Measurements from ENCODE around the gene S100A1. TPM values are rescaled to one million over a fixed set of nuclear protein-coding genes. Genes with fewer than 3 reads are reported as not detected.

S100A1 gene
- total and polyA plus RNA-seq, 9 donors: 3.0 to 9.5 (median 6.0) TPM

DNA sequence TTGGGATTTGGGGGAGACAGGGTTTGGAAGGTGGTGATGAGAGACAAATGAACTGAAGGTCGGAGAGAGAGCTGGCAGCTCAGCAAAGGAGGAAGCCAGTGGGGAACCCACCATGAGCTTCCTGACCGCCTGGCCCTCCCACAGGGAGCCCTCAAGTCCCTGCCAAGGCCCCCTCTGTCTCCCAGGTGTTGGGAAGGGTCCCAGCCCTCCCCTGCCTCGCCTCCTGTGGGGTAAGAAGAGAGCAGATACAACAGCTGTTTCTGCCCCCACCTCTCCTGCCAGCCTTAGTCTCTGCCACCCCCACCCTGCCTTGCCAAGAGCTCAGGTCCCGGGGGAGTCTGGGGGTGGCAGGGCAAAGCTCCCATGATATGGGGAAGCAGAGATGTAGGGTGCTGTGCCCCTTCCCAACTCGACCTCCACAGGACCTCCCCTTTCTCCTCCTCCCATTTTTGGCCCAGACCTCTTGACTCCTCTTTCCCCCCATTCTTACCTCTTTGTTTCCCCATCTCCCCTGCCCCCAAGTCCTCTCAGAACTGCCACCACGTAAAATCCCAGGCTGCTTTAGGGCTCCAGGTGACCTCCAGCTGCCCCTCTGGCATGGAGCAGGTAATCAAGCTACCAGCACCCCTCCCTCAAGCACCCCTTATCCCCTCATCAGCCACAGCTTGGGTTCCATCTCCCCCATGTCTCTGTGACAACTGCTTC is 556 bp downstream of the S100A1 start:
- H3K27me3 ChIP-seq (ENCODE audit: control insufficient read depth, insufficient read depth, low read length): no peaks in the 10 kb centered on the region
- no peak for DNase-seq
- no peaks in the 10 kb centered on the region for H3K9me3 ChIP-seq (replicated peaks; ENCODE audit: control insufficient read depth, low read depth, low read length)
- H3K36me3 ChIP-seq (ENCODE audit: control insufficient read depth, insufficient read depth, low read length): peaks cover 15% of the 10 kb centered on the region
- no peak overlapping the region for H3K4me3 ChIP-seq (ENCODE audit: low read length)
- H3K27ac ChIP-seq (ENCODE audit: low read length): peak overlapping the region; percentile 55
- peaks cover 60% of the 10 kb centered on the region for H3K4me1 ChIP-seq (ENCODE audit: control insufficient read depth, insufficient read depth, low read length)
- WGBS (ENCODE audit: insufficient coverage): 57% methylated on average over 3 of the region's 6 CpGs

DNA sequence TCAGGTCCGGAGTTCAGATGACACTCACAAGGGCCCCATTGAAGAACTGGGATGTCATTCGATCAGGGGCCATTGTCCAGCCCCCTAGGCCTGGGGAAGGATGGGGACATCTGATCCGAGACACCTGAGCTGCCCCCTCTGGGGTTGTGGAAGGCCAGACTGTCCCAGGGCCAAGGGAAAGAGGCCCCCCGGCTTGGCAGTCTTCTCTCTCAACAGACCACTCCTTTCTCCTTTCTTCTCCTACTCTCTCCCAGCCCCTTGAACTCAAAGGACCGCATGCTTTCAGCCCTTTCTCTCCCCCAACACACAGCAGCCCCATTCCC is 1.1 kb downstream of the S100A1 start:
- peaks cover 60% of the 10 kb centered on the region for H3K4me1 ChIP-seq (ENCODE audit: control insufficient read depth, insufficient read depth, low read length)
- H3K27ac ChIP-seq (ENCODE audit: low read length): peak overlapping the region; percentile 55
- no peaks in the 10 kb centered on the region for H3K27me3 ChIP-seq (ENCODE audit: control insufficient read depth, insufficient read depth, low read length)

DNA sequence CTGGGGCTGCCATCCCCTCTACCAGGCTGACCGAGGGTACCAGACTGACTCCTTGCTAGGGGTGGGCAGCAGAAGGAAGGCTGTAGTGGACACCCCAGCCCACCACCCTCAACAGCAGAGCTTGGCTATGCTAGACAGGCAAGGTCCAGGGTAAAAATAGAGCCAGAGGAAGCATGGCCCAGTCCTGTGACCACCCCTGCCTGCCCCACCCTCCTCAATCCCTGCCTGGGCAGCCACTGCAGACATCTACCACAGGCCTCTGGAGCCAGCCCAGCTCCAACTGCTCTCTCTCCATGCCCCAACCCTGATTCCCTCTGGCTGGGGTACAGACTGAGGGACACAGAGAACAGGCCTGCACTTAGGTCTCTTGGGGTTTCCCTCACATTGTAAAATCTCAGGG is 1.7 kb downstream of the S100A1 start:
- H3K9me3 ChIP-seq (replicated peaks; ENCODE audit: control insufficient read depth, low read depth, low read length): no peaks in the 10 kb centered on the region
- DNase-seq: no peak
- WGBS (ENCODE audit: insufficient coverage): 86% methylated on average over 1 of the region's 1 CpG
- H3K27me3 ChIP-seq (ENCODE audit: control insufficient read depth, insufficient read depth, low read length): no peaks in the 10 kb centered on the region
- H3K36me3 ChIP-seq (ENCODE audit: control insufficient read depth, insufficient read depth, low read length): peaks cover 7% of the 10 kb centered on the region
- no peak overlapping the region for H3K4me3 ChIP-seq (ENCODE audit: low read length)
- peaks cover 61% of the 10 kb centered on the region for H3K4me1 ChIP-seq (ENCODE audit: control insufficient read depth, insufficient read depth, low read length)
- peak overlapping the region; percentile 55 for H3K27ac ChIP-seq (ENCODE audit: low read length)

More for the DNA sequence above, 1.1 kb downstream of the S100A1 start:
- WGBS (ENCODE audit: insufficient coverage): 0% methylated on average over 1 of the region's 5 CpGs
- peaks cover 11% of the 10 kb centered on the region for H3K36me3 ChIP-seq (ENCODE audit: control insufficient read depth, insufficient read depth, low read length)
- no peaks in the 10 kb centered on the region for H3K9me3 ChIP-seq (replicated peaks; ENCODE audit: control insufficient read depth, low read depth, low read length)
- DNase-seq: no peak
- H3K4me3 ChIP-seq (ENCODE audit: low read length): no peak overlapping the region

DNA sequence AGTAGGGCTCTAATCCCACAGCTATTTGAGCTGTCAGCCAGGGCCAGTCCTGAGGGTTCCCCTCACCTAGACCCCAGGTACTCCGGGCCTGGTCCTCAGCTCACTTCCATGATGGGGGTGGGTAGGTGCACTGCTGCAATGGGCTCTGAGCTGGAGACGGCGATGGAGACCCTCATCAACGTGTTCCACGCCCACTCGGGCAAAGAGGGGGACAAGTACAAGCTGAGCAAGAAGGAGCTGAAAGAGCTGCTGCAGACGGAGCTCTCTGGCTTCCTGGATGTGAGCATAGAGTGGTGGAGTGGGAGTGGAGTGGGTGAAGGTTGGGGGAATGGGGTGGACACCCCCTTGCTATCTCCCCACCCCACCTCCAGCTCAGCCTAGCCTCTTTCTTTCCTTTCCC is 2.1 kb downstream of the S100A1 start:
- Histone ChIP-seq H3K4me1 (ENCODE audit: control insufficient read depth, insufficient read depth, low read length) (peaks cover 65% of the 10 kb centered on the region), H3K4me3 (ENCODE audit: low read length) (no peak overlapping the region)

DNA sequence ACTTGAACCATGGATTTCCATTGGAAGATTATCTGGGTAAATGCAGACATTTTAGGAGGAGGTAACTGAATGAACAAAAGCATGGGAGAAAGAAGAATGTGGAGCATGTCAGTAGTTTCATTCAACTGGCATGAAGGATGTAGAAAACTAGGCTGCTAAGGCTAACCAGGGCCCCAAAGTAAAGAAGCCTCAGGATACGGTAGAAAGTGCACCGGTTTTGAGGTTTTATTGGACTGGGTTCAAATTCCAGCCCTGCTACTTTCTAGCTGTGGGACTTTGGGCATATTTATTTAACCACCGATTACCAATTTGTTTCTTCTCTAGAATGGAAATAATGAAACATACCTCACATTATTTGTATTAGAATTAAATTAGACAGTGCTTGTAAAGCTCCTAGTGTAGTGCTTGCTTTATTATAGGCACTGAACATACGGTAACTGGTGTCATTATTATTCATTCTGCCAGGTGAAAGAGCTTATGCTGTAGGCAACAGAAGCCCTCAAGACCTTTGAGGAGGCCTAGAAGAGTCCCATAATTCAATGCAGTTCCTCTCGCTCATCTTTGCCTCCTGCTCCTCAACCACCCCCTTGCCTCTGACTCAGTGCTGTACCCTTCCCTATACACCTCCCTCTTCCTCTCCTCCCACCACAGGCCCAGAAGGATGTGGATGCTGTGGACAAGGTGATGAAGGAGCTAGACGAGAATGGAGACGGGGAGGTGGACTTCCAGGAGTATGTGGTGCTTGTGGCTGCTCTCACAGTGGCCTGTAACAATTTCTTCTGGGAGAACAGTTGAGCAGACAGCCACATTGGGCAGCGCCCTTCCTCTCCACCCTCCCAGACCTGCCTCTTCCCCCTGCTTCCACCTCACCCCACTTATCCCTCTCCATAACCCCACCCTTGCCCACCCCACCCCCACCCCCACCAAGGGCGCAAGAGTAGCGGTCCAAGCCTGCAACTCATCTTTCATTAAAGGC is 3.1 kb downstream of the S100A1 start:
- Histone ChIP-seq H3K27me3 (ENCODE audit: control insufficient read depth, insufficient read depth, low read length) (no peaks in the 10 kb centered on the region), H3K4me1 (ENCODE audit: control insufficient read depth, insufficient read depth, low read length) (peaks cover 65% of the 10 kb centered on the region), H3K36me3 (ENCODE audit: control insufficient read depth, insufficient read depth, low read length) (peaks cover 8% of the 10 kb centered on the region), H3K4me3 (ENCODE audit: low read length) (no peak overlapping the region), H3K27ac (ENCODE audit: low read length) (no peak overlapping the region), H3K9me3 (replicated peaks; ENCODE audit: control insufficient read depth, low read depth, low read length) (no peaks in the 10 kb centered on the region)
- 100% methylated on average over 1 of the region's 10 CpGs for WGBS (ENCODE audit: insufficient coverage)
- DNase-seq: no peak

More for the DNA sequence above, 2.1 kb downstream of the S100A1 start:
- WGBS (ENCODE audit: insufficient coverage): 84% methylated on average over 6 of the region's 7 CpGs
- H3K9me3 ChIP-seq (replicated peaks; ENCODE audit: control insufficient read depth, low read depth, low read length): no peaks in the 10 kb centered on the region
- H3K27ac ChIP-seq (ENCODE audit: low read length): peak overlapping the region; percentile 55
- peaks cover 5% of the 10 kb centered on the region for H3K36me3 ChIP-seq (ENCODE audit: control insufficient read depth, insufficient read depth, low read length)
- H3K27me3 ChIP-seq (ENCODE audit: control insufficient read depth, insufficient read depth, low read length): no peaks in the 10 kb centered on the region
- no peak for DNase-seq

DNA sequence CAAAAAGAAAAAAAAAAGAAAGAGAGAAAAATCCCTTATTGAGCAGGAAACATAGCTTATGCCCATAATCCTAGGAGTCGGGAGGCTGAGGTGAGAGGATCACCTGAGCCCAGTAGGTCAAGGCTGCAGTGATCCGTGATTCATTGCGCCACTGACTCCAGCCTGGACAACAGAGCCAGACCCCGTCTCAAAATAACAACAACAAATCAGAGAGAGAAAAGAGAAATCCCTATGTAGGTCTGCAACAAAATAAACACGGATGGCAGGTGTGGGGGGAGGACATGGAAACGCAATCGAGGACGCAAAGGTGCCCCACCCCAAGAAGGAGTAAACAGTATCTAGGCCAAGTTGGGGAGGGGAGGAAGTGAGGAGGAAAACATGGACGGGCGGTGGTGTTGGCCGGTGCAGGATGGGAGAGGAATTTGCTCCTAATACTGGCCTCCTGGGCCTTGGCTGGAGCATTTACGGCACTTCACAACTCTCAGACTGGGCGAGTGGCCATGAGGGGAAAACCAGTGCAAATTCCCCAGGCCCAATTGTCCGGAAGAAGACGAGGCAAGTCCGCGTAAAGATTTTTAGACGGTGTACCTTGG is 5.0 kb downstream of the S100A1 start:
- DNase-seq: peak; percentile 95
- 35% methylated on average over 5 of the region's 18 CpGs for WGBS (ENCODE audit: insufficient coverage)
- peaks cover 51% of the 10 kb centered on the region for H3K4me1 ChIP-seq (ENCODE audit: control insufficient read depth, insufficient read depth, low read length)

DNA sequence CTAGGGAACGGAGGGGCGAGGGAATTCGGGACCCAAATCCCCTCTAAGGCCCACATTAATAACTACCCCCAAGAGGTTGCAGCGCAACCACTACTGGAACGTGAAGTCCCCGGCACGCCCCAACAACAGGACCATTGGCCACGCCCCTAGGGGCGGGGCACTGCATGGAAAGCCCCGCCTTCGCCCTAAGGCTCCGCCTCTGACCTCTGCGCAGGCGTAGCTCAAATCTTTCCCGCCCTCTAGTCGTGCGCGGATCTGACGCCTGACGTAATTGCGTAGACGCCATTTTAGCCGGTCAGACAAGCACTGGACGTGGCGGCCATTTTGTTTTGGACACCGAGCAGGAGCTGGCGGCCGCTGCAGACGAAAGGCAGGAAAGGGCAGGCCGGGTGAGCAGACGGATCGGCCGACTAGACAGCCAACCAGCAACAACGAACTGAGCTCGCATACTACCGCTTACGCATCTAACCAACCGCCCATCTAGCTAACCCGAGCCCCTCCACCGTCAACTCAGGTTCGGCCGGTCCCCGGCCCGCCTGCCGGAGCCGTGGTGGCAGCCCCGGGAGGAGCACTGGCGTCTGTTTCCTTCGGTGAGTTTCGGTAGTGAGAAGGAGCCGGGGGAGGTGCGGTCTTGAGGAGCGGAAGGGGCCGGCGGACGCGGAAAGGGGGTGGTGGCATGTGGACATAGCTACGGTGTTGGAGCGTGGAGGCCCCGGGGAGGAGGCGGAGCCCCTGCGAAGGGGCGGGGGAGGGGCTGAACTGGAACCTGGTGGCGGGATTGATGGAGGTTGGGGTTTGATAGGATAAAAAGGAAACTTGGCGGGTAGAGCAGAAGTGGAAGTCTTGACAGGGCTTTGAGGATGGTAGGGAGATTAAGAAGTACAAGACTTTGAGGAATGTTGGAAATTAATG is 5.8 kb downstream of the S100A1 start, which contains the start of gene CHTOP:
TSS of gene CHTOP (plus strand) at position 313 of the 912 bp plus-strand sequence. CDS start 2,523 bp downstream, outside the sequence.
- under 1% methylated on average over 60 of the region's 65 CpGs for WGBS (ENCODE audit: insufficient coverage)
- H3K4me1 ChIP-seq (ENCODE audit: control insufficient read depth, insufficient read depth, low read length): peaks cover 44% of the 10 kb centered on the region
- H3K36me3 ChIP-seq (ENCODE audit: control insufficient read depth, insufficient read depth, low read length): peaks cover 28% of the 10 kb centered on the region
- DNase-seq: peak; percentile 99
- no peaks in the 10 kb centered on the region for H3K27me3 ChIP-seq (ENCODE audit: control insufficient read depth, insufficient read depth, low read length)
- peak within 1 kb of the TSS; percentile 100 for H3K4me3 ChIP-seq (ENCODE audit: low read length)
- no peaks in the 10 kb centered on the region for H3K9me3 ChIP-seq (replicated peaks; ENCODE audit: control insufficient read depth, low read depth, low read length)
- H3K27ac ChIP-seq (ENCODE audit: low read length): peak within 1 kb of the TSS; percentile 100

More for the DNA sequence above, 5.0 kb downstream of the S100A1 start:
- Histone ChIP-seq H3K9me3 (replicated peaks; ENCODE audit: control insufficient read depth, low read depth, low read length) (no peaks in the 10 kb centered on the region), H3K4me3 (ENCODE audit: low read length) (peak overlapping the region; percentile 100), H3K27ac (ENCODE audit: low read length) (peak overlapping the region; percentile 100), H3K27me3 (ENCODE audit: control insufficient read depth, insufficient read depth, low read length) (no peaks in the 10 kb centered on the region), H3K36me3 (ENCODE audit: control insufficient read depth, insufficient read depth, low read length) (peaks cover 27% of the 10 kb centered on the region)

DNA sequence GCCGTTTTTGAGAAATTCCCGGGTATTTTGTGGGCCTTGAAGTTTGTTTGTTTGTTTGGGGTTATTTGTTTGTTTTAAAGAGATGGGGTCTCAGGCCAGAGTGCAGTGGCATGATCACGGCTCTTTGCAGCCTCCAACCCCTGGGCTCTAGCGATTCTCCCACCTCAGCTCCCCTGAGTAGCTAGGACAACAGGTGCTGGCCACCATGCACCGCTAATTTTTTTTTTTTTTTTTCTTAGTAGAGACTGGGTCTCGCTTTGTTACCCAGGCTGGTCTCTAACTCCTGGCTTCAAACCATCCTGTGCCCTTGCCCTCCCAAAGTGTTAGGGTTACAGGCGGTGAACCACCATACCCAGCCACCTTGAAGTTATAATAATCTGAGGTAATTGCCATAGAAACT is 7.6 kb downstream of the S100A1 start:
- WGBS (ENCODE audit: insufficient coverage): 80% methylated on average over 2 of the region's 7 CpGs
- peaks cover 28% of the 10 kb centered on the region for H3K4me1 ChIP-seq (ENCODE audit: control insufficient read depth, insufficient read depth, low read length)
- peaks cover 46% of the 10 kb centered on the region for H3K36me3 ChIP-seq (ENCODE audit: control insufficient read depth, insufficient read depth, low read length)
- no peak overlapping the region for H3K4me3 ChIP-seq (ENCODE audit: low read length)
- no peaks in the 10 kb centered on the region for H3K9me3 ChIP-seq (replicated peaks; ENCODE audit: control insufficient read depth, low read depth, low read length)
- DNase-seq: no peak
- H3K27me3 ChIP-seq (ENCODE audit: control insufficient read depth, insufficient read depth, low read length): no peaks in the 10 kb centered on the region
- no peak overlapping the region for H3K27ac ChIP-seq (ENCODE audit: low read length)

DNA sequence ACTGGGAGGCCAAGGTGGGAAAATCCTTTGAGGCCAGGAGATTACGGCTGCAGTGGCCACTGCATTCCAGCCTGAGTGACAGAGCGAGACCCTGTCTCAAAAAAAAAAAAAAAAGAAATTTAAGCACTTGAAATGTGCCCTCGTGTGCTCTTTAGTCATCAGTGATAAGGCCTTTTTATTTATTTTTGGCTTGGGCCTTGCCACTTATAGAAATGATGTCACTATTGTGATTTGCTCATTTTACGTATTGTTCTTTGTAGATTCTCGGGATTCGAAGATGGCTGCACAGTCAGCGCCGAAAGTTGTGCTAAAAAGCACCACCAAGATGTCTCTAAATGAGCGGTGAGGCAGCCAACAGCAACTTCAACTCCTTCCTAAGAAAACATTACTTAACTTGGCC is 8.1 kb downstream of the S100A1 start:
- no peak for DNase-seq
- H3K27ac ChIP-seq (ENCODE audit: low read length): no peak overlapping the region
- H3K4me1 ChIP-seq (ENCODE audit: control insufficient read depth, insufficient read depth, low read length): peaks cover 28% of the 10 kb centered on the region

More for the DNA sequence above, 8.1 kb downstream of the S100A1 start:
- 85% methylated on average over 9 of the region's 9 CpGs for WGBS (ENCODE audit: insufficient coverage)
- Histone ChIP-seq H3K27me3 (ENCODE audit: control insufficient read depth, insufficient read depth, low read length) (no peaks in the 10 kb centered on the region), H3K4me3 (ENCODE audit: low read length) (no peak overlapping the region), H3K9me3 (replicated peaks; ENCODE audit: control insufficient read depth, low read depth, low read length) (no peaks in the 10 kb centered on the region), H3K36me3 (ENCODE audit: control insufficient read depth, insufficient read depth, low read length) (peaks cover 50% of the 10 kb centered on the region)
